ENCODE results near the gene ZNF775.

The ZNF775 gene

DNA sequence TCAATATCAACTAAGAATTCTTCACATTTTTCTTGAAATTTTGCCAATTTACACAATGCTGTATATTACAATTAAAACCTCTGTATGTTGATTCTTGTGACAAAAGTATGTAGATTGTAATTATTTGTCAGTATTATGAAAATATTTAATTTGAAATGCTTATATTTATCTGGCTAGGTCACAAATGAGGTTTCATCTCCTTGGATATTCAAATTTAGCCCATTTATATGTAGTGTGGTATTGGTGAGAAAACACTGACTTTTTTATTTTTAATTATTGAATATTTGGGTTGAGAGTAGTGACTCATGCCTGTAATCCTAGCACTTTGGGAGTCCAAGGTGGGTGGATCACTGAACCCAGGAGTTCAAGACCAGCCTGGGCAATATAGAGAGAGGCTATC, 34.8 kb upstream of the ZNF775 start:
- in situ Hi-C loops (cut with HindIII; ENCODE audit: low sequenced_read_pairs): no loop called here
- no peak overlapping the region for H3K4me3 ChIP-seq (ENCODE audit: low read depth, low read length)
- no peak for DNase-seq (ENCODE audit: low read depth, low spot score)
- TF ChIP-seq, protein P1, sequence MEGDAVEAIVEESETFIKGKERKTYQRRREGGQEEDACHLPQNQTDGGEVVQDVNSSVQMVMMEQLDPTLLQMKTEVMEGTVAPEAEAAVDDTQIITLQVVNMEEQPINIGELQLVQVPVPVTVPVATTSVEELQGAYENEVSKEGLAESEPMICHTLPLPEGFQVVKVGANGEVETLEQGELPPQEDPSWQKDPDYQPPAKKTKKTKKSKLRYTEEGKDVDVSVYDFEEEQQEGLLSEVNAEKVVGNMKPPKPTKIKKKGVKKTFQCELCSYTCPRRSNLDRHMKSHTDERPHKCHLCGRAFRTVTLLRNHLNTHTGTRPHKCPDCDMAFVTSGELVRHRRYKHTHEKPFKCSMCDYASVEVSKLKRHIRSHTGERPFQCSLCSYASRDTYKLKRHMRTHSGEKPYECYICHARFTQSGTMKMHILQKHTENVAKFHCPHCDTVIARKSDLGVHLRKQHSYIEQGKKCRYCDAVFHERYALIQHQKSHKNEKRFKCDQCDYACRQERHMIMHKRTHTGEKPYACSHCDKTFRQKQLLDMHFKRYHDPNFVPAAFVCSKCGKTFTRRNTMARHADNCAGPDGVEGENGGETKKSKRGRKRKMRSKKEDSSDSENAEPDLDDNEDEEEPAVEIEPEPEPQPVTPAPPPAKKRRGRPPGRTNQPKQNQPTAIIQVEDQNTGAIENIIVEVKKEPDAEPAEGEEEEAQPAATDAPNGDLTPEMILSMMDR (IDR thresholded peaks at IDR 0.05; ENCODE audit: low read depth, low read length): no peak

DNA sequence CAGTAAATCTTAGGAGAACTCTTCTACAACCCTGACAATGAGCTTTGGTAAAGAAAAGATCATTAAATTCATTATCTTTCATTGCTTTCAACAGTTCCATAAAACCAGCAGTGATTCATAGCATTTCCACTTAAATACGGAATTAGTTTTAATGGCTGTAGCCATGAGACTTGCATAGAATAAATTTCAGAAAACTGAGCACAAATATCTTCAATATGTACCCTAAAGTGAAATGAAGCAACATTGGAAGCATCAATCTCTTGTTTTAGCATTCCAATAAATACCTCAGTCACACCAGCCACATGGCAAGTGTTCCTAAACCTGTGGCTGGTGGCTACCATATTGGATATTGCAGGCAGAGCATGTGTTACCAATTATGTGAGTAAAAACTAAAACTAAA, 34.1 kb upstream of the ZNF775 start:
- in situ Hi-C loops (cut with HindIII; ENCODE audit: low sequenced_read_pairs): no loop called here

DNA sequence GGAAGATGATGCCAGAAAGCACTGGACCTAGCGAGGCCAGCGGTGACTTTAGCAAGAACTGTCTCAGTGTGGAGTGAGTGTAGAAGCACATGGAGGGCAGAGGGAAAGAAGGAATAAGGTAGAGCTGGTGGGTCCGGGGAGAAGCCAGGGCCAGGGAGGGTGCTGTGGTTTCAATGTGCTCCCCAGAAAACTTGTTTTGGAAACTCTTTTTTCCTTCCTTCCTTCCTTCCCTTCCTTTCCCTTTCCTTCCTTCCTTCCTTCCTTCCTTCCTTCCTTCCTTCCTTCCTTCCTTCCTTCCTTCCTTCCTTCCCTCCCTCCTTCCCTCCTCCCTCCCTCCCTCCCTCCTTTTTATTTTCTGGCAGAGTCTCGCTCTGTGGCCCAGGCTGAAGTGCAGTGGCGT, 32.2 kb upstream of the ZNF775 start:
- no peak overlapping the region for H3K4me3 ChIP-seq (ENCODE audit: low read depth, low read length)
- DNase-seq (ENCODE audit: low read depth, low spot score): no peak
- TF ChIP-seq, protein P1 (IDR thresholded peaks at IDR 0.05; ENCODE audit: low read depth, low read length): no peak
- in situ Hi-C loops (cut with HindIII; ENCODE audit: low sequenced_read_pairs): no loop called here

More for the DNA sequence above, 34.1 kb upstream of the ZNF775 start:
- DNase-seq (ENCODE audit: low read depth, low spot score): no peak
- no peak overlapping the region for H3K4me3 ChIP-seq (ENCODE audit: low read depth, low read length)
- TF ChIP-seq, protein P1 (IDR thresholded peaks at IDR 0.05; ENCODE audit: low read depth, low read length): no peak

DNA sequence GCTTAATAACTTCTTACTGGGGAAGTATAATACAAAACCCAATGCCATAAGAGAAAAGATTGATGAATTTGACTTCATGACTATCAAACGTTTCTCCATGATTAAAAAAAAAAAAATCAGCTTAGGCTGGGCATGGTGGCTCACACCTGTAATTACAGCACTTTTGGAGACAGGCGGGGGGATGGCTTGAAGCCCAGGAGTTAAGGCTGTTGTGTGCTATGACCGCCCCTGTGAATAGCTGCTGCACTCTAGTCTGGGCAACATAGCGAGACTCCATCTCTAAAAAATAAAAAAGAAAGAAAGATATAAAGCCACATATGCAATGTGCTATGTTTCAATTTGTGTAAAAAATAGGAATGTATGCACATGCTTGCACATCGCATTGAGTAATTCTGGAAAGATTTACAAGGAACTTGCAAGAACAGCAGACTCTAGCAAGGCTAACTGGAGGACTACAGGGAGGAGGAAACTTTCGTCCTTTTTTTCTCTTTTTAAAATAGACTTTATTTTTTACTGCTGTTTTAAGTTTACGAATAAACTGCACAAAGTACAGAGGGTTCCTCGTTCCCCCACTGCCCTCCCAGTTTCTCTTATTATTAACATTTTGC, 27.4 kb upstream of the ZNF775 start:
- TF ChIP-seq, protein P1 (IDR thresholded peaks at IDR 0.05; ENCODE audit: low read depth, low read length): no peak
- DNase-seq (ENCODE audit: low read depth, low spot score): no peak
- in situ Hi-C loops (cut with HindIII; ENCODE audit: low sequenced_read_pairs): no loop called here
- H3K4me3 ChIP-seq (ENCODE audit: low read depth, low read length): no peak overlapping the region

DNA sequence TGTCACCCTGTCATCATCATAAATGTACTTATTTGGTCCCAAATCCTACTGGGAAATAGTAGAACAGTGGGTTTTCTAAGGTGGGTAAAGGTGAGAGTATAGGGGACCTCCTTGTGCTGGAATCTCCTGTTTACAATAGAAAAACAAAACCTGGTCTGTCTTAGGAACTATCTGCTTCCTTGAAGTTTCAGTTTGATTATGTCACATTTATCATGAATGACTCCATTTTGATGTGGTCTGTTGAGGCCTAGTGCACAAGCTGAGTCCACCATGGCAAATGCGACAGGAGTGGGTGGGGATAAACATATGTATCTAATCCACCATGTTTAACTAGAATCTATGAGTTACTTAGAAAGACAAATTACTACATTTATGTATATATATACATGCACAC, 23.5 kb upstream of the ZNF775 start:
- DNase-seq (ENCODE audit: low read depth, low spot score): no peak
- in situ Hi-C loops (cut with HindIII; ENCODE audit: low sequenced_read_pairs): no loop called here
- H3K4me3 ChIP-seq (ENCODE audit: low read depth, low read length): no peak overlapping the region
- TF ChIP-seq, protein P1 (IDR thresholded peaks at IDR 0.05; ENCODE audit: low read depth, low read length): no peak

DNA sequence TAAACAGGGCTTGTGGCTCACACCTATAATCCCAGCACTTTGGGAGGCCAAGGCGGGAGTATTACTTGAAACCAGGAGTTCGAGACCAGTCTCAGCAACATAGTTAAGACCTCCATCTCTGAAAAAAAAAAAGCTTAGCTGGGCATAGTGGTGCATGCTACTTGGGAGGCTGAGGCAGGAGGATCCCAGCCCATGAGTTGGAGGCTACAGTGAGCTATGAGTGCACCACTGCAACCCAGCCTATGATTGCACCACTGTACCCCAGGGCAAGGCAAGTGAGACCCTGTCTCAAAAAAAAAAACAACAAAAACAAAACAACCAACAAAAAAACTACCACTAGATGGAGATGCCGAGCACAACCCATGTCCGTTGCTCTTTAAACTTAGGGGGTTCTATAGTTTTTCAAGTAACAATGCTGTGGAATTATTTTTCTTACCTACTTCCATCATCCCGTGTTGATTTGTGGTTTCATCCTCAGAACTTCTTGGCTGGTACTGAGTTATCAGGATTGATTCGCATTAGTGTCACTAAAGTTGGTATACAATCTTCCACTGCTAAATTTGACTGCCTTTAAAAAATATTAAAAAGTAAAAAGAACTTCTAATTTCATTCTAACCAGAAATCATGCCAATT, 22.7 kb upstream of the ZNF775 start:
- peak; percentile 38 for DNase-seq (ENCODE audit: low read depth, low spot score)
- in situ Hi-C loops (cut with HindIII; ENCODE audit: low sequenced_read_pairs): no loop called here
- no peak overlapping the region for H3K4me3 ChIP-seq (ENCODE audit: low read depth, low read length)
- TF ChIP-seq, protein P1 (IDR thresholded peaks at IDR 0.05; ENCODE audit: low read depth, low read length): peak; percentile 71

All from astrocyte of the spinal cord (primary cell).